ENCODE data around the gene CAMK1D.

The CAMK1D gene

GRCh38 chr10:12792889-12793556 lies 443.7 kb downstream of the CAMK1D start:
- no peak for TF ChIP-seq CTCF (IDR thresholded peaks at IDR 0.05)

DNA sequence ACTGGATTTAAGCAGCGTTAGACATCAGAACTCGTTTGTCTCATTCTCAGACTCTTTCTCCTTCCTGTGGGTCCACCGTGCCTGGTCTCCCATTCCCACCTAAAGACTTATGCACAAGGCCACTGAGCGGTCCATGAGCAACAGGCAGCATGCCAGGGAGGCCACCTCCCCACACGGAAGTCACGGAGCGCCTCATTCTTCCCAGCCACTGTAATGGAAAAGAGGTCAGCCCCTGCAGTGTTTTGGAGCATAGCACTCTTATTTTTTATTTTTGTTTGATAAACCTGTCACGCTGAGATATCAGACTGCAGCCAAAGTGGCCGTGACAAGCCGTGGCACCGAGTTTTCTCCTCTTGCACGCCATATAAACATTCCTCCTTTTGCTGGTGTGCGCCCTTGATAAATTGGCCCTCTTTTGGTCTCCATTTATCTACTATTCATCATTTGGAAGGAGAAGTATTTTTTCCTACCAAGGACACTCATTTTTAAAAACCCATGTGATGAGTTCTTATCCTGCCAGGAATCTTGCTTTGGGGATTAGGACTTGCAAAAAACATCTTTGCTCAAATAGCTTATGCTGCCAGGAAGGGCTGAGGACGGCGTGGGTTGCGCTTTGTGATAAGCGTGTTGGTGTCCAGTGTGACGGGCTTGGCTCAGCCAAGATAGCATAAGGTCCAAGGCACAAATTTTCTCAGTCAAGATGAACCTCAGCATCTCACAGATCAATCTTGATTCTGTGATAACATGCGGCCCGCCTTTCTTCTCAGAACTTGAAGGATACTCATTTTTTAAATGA lies 446.2 kb downstream of the CAMK1D start:
- no peak for TF ChIP-seq CTCF (IDR thresholded peaks at IDR 0.05)

GRCh38 chr10:12796401-12797160 lies 447.2 kb downstream of the CAMK1D start:
- TF ChIP-seq CTCF (IDR thresholded peaks at IDR 0.05), result no peak

GRCh38 chr10:12797471-12798262 lies 448.3 kb downstream of the CAMK1D start:
- TF ChIP-seq CTCF (IDR thresholded peaks at IDR 0.05), result no peak

GRCh38 chr10:12799144-12799543 lies 449.8 kb downstream of the CAMK1D start:
- no peak for TF ChIP-seq CTCF (IDR thresholded peaks at IDR 0.05)

- TF ChIP-seq CTCF (IDR thresholded peaks at IDR 0.05), result no peak
These were observed 450.4 kb downstream of the CAMK1D start for GRCh38 chr10:12799714-12800113.

- TF ChIP-seq CTCF (IDR thresholded peaks at IDR 0.05), result no peak; the same call in 1 of the 2 replicates
These were observed 451.0 kb downstream of the CAMK1D start for GRCh38 chr10:12800302-12800701.
